ENCODE measurements around the gene ANGEL1. TPM values are rescaled to one million over a fixed set of nuclear protein-coding genes. Genes with fewer than 3 reads are reported as not detected.

ANGEL1 gene
- total RNA-seq, 6 donors from 2014 or later, result 13.8 to 35.6 (median 23.6) TPM

DNA sequence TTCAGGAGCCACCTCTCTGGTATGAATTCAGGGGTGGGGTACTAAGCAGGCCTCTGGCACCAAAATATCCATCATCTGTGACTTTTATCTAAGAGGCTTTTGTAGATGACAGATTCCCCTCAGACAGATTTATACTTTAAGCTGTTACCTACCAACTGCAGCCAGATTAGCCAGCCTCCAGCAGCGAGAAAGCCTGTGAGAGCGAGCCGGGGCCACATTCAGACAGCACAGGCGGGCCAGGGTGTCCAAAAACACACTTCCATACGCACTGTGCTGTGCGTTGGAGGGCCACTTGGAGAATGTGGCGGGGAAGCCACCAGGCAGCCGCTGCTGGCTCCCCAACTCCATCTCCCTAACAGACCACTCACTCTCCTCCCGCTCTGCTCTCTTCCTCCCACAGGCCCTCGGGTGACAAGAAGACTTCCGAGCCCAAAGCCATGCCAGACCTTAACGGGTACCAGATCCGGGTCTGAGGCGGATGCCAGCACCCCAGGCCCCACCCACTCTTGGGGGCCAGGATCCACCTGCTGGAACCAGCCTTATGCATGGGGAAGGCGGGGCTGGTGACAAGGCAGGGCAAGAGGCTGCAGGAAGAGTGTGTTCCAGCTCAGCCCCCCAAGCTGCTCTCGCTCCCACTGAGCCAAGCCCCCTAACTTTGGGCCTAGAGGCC is 34.0 kb downstream of the ANGEL1 start:
- H3K4me3 ChIP-seq, result no peak overlapping the region
- H3K9me3 ChIP-seq, result no peaks in the 10 kb centered on the region
- no peaks in the 10 kb centered on the region for H3K27me3 ChIP-seq
- H3K4me1 ChIP-seq, result peaks cover 21 to 40% (median 35%) of the 10 kb centered on the region in 4 donors
- TF ChIP-seq CTCF (IDR thresholded peaks at IDR 0.05) (no peak), POLR2AphosphoS5 (IDR thresholded peaks at IDR 0.05) (no peak), EP300 (IDR thresholded peaks at IDR 0.05) (no peak), POLR2A (IDR thresholded peaks at IDR 0.05) (no peak)
- no peak for ATAC-seq (ENCODE audit: low FRiP score in 2 of 2)
- H3K36me3 ChIP-seq, result peaks cover 0 to 27% (median 10%) of the 10 kb centered on the region in 4 donors
- H3K27ac ChIP-seq, result peak overlapping the region in 2 of 4 donors; percentile 6 to 42
- peak in 1 of 2 donors; percentile 65 for DNase-seq
- WGBS, 2 donors, result 88 to 91% methylated on average over 15 to 16 of the region's 16 CpGs

DNA sequence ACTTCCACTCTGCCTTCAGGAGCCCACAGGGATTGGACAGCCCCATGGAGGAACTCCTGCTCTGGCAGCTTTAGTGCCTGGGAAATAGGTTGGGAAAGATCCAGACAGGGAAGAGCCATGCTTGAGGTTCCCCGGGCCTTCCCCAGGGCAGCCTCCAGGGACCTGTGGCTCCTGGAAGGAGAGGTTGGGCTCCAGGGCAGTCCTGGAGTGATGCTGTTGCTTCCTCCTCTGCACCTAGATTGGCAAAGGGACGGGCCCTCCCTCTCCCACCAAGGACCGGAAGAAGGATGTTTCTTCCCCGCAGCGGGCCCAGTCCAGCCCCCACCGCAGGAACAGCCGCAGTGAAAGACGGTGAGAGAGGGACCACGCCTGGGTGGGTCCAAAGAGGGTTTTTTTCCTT is 35.0 kb downstream of the ANGEL1 start:
- ATAC-seq (ENCODE audit: low FRiP score in 2 of 2) (no peak), DNase-seq (no peak)
- Histone ChIP-seq H3K9me3 (no peaks in the 10 kb centered on the region), H3K27ac (peak overlapping the region in 3 of 4 donors; percentile 6 to 42 (median 13)), H3K4me3 (no peak overlapping the region), H3K27me3 (no peaks in the 10 kb centered on the region), H3K4me1 (peaks cover 25 to 46% (median 37%) of the 10 kb centered on the region in 4 donors), H3K36me3 (peaks cover 0 to 27% (median 10%) of the 10 kb centered on the region in 4 donors)
- TF ChIP-seq POLR2AphosphoS5 (IDR thresholded peaks at IDR 0.05) (no peak), POLR2A (IDR thresholded peaks at IDR 0.05) (no peak), EP300 (IDR thresholded peaks at IDR 0.05) (no peak), CTCF (IDR thresholded peaks at IDR 0.05) (no peak)
- WGBS, 2 donors, result 49 to 67% methylated on average over 9 of the region's 9 CpGs

- H3K4me3 ChIP-seq, result no peak overlapping the region
- no peak for TF ChIP-seq EP300 (IDR thresholded peaks at IDR 0.05)
- TF ChIP-seq CTCF (IDR thresholded peaks at IDR 0.05), result no peak
- TF ChIP-seq POLR2AphosphoS5 (IDR thresholded peaks at IDR 0.05), result no peak
- TF ChIP-seq POLR2A (IDR thresholded peaks at IDR 0.05), result no peak
- DNase-seq (no peak), ATAC-seq (ENCODE audit: low FRiP score in 2 of 2) (no peak)
- peak overlapping the region in 3 of 4 donors; percentile 28 to 37 (median 34) for H3K27ac ChIP-seq
- 81 to 86% methylated on average over 5 to 10 of the region's 10 CpGs for WGBS, 2 donors
- peaks cover 0 to 17% (median 4%) of the 10 kb centered on the region in 4 donors for H3K36me3 ChIP-seq
- H3K27me3 ChIP-seq, result no peaks in the 10 kb centered on the region
- no peaks in the 10 kb centered on the region for H3K9me3 ChIP-seq
- peaks cover 24 to 47% (median 38%) of the 10 kb centered on the region in 4 donors for H3K4me1 ChIP-seq
Measured at GRCh38 chr14:76776428-76777251, 36.0 kb downstream of the ANGEL1 start.

GRCh38 chr14:76775695-76776427 is 36.8 kb downstream of the ANGEL1 start:
- H3K4me1 ChIP-seq, result peaks cover 24 to 39% (median 37%) of the 10 kb centered on the region in 4 donors
- ATAC-seq (ENCODE audit: low FRiP score in 2 of 2) (no peak), DNase-seq (peak in 1 of 2 donors; percentile 86)
- 93 to 95% methylated on average over 38 to 47 of the region's 54 CpGs for WGBS, 2 donors
- H3K27me3 ChIP-seq, result no peaks in the 10 kb centered on the region
- no peak for TF ChIP-seq EP300 (IDR thresholded peaks at IDR 0.05)
- TF ChIP-seq POLR2AphosphoS5 (IDR thresholded peaks at IDR 0.05), result no peak
- no peak for TF ChIP-seq POLR2A (IDR thresholded peaks at IDR 0.05)
- TF ChIP-seq CTCF (IDR thresholded peaks at IDR 0.05), result no peak
- no peak overlapping the region for H3K4me3 ChIP-seq
- peaks cover 0 to 13% (median 0%) of the 10 kb centered on the region in 4 donors for H3K36me3 ChIP-seq
- no peaks in the 10 kb centered on the region for H3K9me3 ChIP-seq
- peak overlapping the region in 1 of 4 donors; percentile 34 for H3K27ac ChIP-seq

Data from upper lobe of left lung (tissue), 6 donors.